GM21367 (cell line): ENCODE data around the gene CDK11B.
A peak's percentile ranks its signal among the peaks of the same experiment; 100 is the strongest.

Experiments used
- ATAC-seq: cut with Tn5 transposase; IDR thresholded peaks from one replicate; pipeline ENCODE4 v1.9.1; 2021; ENCODE audit not compliant: unreplicated experiment

Gene CDK11B

DNA sequence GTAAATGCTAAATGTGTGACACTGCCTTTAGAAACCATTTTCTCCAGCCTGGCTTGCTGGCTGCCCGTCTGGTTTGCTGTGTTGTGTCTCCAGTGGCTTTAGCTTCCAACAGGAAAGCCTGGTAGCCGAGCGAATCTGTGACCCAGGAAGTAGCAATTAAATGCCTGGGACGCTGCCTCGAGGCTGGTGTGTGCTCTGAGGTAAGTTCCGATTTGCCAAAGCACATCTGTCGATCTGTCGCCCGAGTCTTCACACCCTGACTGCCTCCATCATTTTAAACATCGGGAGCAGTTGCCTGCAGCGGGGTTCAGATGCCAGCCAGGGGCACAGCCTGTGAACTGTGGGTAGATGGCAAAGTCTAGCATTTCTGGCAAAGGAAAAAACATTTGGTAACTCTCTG is 41.3 kb downstream of the CDK11B start:
- ATAC-seq = no peak

- no peak for ATAC-seq
Measured at GRCh38 chr1:1616838-1617237, 42.0 kb downstream of the CDK11B start.

DNA sequence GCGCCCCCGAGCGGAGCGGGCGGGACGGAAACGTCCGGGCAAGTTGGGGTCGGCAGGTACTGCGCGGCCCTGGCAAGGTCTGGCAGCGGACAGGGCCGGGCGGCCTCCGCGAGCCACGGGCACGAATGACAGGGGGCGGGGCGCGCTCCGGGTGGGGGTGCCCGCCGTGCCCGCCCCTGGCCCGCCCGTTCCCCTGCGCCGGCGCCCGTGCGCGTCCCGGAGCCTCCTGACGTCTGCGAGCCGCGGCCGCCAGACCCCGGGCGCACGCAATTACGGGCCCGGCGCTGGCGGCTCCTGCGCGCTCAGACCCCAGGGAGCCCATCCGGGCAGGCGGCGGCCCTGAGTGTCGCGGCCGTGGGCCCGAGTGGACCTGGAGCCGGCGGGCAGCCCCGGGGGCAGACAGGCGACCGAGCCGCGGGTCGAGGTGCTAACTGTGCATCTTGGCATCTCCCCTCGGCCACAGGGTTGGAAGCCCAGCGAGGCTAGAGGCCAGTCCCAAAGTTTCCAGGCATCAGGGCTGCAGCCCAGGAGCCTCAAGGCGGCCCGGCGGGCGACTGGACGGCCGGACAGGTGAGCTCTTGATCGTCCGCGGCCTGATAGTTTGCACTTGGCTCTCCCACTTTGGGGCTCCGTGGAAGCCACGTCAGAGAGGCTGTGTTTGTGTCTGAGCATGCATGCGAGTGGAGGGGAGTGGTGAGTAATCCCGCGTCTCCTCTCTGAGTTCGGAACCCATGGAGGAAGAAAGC is 42.6 kb downstream of the CDK11B start:
- peak; percentile 21 for ATAC-seq

DNA sequence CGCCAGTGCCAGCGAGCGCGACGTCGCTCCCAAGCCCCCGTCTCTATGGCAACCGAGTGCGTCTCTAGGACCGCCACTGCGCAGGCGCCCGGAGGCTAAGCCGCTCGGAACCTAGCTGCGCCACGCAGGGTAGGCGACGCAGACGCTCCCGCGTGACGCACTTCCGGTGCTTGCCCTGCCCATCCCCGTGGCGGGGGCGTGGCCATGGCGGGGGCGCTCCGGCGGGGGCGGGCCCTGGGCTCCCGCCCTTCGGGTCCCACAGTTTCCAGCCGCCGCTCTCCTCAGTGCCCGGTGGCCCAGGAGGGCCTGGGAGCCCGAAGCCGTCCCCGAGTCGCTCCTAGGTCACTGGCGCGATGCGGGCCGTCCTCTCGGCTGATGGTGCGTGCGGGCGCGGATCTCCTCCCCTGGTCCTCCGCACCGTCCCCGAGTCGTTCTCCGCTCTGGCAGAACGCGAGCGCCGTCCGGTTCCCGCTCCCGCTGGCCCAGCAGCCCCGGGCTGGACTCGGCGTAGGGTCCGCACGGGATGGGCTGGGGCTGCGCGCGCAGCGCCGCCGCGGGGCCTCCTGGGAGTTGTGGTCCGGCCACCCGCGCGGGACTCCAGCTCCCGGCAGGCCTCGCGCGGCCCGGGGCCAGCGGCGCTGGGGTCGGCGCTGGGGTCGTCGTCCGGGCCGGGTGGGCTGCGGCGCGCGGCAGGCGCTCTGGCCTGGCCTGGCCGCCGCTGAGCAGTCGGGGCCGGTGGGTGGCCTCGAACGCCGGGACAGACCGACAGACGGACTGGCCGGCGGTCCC is 43.4 kb downstream of the CDK11B start, which contains the start of gene MIB2:
Gene MIB2 (plus strand): TSS at position 245 of the 789 bp plus-strand sequence. CDS start 7,953 bp downstream, outside the sequence.
- ATAC-seq = peak; percentile 72

- ATAC-seq = no peak
Measured at GRCh38 chr1:1614954-1615255, 43.9 kb downstream of the CDK11B start.

GRCh38 chr1:1614204-1614953 is 44.4 kb downstream of the CDK11B start:
- ATAC-seq = no peak

GRCh38 chr1:1613509-1614082 is 45.2 kb downstream of the CDK11B start:
- ATAC-seq = no peak

- no peak for ATAC-seq
Measured at GRCh38 chr1:1612104-1612400, 46.8 kb downstream of the CDK11B start.

GRCh38 chr1:1610796-1611195 is 48.0 kb downstream of the CDK11B start:
- ATAC-seq = no peak

DNA sequence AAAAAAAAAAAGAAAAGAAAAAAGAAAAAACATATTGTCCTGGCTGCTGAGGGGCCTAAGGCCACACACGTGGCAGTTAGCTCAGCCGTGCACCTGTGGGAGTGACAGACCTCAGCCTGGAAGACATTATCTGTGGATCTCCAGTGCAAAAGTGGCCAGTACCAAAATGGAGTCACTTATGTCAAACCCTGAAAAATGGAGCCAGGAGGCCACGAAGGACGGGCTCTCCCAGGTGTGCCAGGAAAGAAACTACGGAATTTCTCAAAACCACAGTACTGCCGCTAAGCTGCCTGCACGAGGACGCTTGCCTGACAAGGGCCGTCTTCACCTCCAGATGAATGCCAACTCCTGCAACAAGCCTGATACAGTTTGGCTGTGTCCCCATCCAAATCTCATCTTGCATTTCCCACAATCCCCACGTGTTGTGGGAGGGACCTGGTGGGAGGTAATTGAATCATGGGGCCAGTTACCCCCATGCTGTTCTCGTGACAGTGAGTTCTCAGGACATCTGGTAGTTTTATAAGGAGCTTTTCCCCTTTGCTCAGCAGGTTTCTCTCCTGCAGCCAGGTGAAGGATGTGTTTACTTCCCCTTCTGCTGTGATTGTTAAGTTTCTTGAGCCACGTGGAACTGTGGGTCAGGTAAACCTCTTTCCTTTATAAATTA is 48.9 kb downstream of the CDK11B start:
- ATAC-seq = no peak

- no peak for ATAC-seq
Measured at GRCh38 chr1:1606232-1606631, 52.6 kb downstream of the CDK11B start.

DNA sequence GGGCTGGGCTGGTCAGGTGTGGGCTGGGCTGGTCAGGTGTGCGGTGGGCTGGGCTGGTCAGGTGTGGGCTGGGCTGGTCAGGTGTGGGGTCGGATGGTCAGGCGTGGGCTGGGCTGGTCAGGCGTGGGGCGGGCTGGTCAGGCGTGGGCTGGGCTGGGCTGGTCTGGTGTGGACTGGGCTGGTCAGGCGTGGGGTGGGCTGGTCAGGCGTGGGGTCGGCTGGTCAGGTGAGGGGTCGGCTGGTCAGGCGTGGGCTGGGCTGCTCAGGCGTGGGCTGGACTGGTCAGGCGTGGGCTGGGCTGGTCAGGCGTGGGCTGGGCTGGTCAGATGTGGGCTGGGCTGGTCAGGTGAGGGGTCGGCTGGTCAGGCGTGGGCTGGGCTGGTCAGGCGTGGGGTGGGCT is 53.1 kb downstream of the CDK11B start:
- no peak for ATAC-seq

DNA sequence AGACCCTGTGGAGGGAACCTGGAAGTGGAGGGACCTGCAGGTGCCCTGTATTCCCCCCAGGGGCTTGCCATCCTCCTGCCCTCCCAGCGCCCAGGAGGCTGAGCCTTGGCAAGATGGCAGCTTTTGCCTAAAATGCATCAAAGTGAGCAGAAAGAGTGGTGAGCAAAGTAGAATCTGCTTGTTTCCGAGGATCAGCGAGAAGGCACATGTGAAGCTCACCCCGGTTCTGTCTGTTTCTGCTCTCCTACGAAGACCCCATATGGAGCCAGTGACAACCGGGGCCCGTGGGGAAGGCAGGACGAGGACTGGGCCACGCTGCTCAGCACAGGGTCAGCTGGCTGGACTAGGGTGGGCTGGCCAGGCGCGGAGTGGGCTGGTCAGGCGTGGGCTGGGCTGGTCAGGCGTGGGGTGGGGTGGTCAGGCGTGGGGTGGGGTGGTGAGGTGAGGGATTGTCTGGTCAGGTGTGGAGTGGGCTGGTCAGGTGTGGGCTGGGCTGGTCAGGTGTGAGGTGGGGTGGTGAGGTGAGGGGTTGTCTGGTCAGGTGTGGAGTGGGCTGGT is 53.7 kb downstream of the CDK11B start:
- no peak for ATAC-seq

DNA sequence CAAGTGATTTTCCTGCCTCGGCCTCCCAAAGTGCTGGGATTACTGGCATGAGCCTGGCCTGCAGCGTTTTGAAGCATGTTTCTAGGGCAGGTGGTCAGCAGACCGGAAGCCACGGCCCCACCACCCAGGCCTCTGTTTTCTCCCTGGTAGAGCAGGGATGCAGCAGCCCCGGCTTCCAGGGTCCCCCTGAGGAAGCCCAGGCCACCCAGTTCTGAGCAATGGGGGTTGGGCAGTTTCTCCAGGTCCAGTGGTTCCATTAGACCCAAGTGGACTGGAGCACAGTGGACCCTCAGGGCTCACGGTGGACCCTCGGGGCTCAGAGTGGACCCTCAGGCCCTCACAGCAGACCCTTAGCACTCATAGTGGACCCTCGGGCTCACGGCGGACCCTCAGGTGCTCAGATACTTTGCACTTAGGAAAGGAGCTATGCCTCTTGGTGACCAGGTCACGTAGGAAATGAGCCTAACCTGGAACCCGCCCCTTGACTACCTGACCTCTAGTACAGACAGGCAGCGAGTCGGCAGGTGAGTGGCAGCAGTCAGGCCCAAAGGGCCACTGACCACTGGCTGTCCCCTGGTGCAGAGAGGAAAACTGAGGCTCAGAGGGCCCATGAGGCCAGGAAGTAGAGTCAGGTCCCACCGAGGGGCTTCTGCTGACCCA is 54.3 kb downstream of the CDK11B start:
- ATAC-seq = no peak

DNA sequence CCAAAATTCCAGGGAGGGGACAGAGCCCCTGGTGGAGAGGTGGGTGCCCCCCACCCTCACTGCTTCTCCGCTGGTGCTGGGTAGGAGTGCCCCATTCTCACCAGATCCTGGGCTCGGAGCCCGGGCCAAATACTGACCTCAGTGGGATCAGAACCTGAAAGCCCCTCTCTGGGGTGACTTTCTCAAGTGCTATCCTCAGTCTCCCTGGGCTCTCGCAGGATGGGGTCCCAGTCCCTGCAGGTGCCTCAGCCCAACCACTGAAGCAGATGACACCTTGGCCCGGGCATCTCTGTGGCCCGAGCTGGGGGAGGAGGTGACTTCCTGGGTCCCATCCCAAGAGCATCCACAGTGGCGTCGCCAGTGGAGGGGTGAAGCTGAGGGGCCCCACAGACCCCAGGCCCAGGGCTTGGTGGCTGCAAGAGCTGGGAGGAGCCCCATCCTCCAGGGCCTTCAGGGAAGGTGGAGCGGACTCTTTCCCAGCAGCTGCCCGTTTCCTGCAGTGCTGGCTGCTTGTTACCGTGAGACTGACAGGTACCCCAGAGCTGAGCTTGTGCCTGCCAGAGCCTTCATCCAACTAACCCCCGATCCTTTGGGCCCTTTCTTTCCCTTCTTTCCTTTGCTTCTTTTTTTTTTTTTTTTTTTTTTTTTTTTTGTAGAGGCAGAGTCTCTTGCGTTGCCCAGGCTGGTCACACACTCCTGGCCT is 55.0 kb downstream of the CDK11B start:
- no peak for ATAC-seq

DNA sequence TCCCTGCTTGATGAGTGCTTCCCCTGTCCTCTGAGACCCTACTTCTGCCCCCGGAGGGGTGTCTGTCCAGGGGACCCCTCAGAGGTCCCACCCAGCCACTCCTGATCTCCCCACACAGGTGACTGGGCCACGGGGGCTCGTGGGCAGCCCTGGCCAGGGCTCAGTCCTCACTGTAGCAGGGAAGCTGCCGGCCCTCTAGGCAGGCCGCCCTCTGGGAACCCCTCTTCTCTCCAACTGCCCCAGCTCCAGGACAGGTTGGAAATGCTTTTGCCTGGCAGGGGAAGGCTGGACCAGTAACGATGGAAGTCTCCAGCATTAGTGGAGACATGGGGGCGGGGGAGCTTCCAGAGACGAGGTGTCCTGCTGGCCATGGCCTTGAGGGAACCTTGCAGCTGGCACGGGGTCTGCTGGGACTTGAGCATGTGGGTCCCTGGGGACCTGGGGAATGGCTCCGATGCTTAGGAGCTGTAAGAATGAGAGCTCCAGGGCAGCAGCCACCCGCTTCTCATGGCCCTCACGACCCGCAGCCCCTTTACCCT is 55.8 kb downstream of the CDK11B start:
- no peak for ATAC-seq

DNA sequence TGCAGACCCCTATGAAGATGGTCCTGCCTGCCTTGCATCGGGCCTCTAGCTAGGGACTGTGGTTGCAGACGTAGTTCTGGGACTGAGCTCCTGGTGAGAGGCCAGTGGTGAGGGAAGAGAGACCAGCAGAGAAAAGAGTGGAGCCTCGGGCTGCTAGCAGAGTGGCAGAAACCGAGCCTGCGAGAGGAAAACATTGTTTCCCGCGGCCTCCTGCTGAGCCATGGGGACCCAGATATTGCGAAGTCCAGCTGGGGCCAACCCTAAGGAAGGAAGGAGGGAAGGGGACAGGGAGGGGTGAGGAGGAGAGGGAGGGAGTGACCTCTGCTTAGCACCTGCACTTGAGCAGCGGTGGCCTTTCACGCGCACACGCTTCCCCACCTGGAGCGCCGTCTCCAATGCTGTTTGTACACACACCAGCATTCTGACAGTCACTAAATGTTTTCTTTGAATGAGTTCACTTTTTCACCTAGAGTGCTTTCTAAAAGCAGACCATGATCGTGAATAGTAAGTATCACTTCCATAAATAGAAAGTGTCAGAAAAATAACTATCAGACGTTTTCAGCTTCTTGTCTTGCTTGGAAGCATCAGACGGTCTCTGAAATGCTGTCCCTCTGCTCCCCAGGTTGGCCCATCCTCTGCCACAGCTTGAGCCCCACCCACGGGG is 56.4 kb downstream of the CDK11B start:
- no peak for ATAC-seq

DNA sequence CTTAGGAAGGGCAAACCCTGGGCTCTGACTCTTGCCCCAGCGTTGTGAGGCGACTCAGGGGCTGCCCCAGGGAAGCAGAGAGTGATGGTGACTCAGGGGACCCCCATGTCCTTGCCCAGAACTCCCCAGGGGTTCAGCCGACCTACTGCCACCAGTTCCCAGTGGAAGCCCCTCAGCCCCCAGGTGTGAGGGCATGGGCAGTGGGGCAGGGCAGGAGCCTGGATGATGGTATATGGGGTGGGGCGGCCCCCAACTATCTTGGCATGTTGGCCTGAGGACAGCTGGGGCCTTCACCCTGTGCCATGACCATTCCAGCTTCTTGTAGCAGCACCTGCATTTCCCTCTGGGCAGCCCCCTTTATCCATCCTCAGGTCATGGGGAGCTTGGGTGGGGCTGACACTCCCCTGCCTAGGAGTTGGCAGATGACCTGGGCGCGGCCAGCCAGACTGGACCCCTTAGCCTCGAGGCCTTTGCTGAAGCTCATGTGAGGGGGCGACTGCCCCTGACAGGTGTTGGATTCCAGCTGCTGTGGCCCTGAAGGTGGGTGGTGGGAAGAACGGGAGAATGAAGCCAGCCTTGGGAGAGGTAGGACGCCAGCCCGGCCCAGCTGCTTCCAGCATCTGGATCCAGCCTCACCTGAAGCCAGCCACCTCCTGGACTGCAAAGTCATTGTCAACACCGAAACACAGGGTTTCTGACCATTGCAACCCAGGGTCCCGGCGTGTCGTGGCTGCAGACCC is 57.1 kb downstream of the CDK11B start:
- no peak for ATAC-seq
